Kidney epithelial cell (primary cell): Measurements from ENCODE around the gene CDCP1. TPM values are rescaled to one million over a fixed set of nuclear protein-coding genes. Genes with fewer than 3 reads are reported as not detected.

Experiments
- DNase-seq: peaks from one replicate; pipeline ENCODE4 v3.0.0-alpha.2; 2010; ENCODE audit warnings: low read depth
- H3K27me3 ChIP-seq: 2 replicates; pipeline ENCODE4 v1.6.0; 2011; ENCODE audit warnings: low read length; ENCODE audit not compliant: control insufficient read depth, insufficient read depth
- H3K36me3 ChIP-seq: 2 replicates; pipeline ENCODE4 v1.5.1; 2011; ENCODE audit warnings: low read length; ENCODE audit not compliant: control insufficient read depth, insufficient read depth
- H3K4me3 ChIP-seq: 2 replicates; pipeline ENCODE4 v1.5.1; 2011; ENCODE audit warnings: low read depth, mild to moderate bottlenecking, control low read depth, low read length
- total RNA-seq: library from RNA; depleted of rRNA; stranded (reverse); fragments of >200 nt; gene quantifications from 2 replicates; pipeline ENCODE4 v1.2.3, GENCODE V29; 2015
- TF ChIP-seq, protein P1 (sequence below): IDR thresholded peaks from 2 replicates; pipeline ENCODE4 v1.5.1; 2011; ENCODE audit warnings: mild to moderate bottlenecking, moderate library complexity, low read length, control low read depth, inconsistent platforms; ENCODE audit not compliant: insufficient read depth, poor library complexity, severe bottlenecking

The CDCP1 gene
- total RNA-seq, 1 donor from 2014 or later = 82.0 TPM

GRCh38 chr3:45042162-45042561 is 104.0 kb downstream of the CDCP1 start:
- DNase-seq = no peak
- Histone ChIP-seq H3K4me3 (no peak overlapping the region), H3K27me3 (no peaks in the 10 kb centered on the region), H3K36me3 (no peaks in the 10 kb centered on the region)
- TF ChIP-seq, protein P1, sequence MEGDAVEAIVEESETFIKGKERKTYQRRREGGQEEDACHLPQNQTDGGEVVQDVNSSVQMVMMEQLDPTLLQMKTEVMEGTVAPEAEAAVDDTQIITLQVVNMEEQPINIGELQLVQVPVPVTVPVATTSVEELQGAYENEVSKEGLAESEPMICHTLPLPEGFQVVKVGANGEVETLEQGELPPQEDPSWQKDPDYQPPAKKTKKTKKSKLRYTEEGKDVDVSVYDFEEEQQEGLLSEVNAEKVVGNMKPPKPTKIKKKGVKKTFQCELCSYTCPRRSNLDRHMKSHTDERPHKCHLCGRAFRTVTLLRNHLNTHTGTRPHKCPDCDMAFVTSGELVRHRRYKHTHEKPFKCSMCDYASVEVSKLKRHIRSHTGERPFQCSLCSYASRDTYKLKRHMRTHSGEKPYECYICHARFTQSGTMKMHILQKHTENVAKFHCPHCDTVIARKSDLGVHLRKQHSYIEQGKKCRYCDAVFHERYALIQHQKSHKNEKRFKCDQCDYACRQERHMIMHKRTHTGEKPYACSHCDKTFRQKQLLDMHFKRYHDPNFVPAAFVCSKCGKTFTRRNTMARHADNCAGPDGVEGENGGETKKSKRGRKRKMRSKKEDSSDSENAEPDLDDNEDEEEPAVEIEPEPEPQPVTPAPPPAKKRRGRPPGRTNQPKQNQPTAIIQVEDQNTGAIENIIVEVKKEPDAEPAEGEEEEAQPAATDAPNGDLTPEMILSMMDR = no peak

GRCh38 chr3:45041666-45042065 is 104.5 kb downstream of the CDCP1 start:
- Histone ChIP-seq H3K27me3 (no peaks in the 10 kb centered on the region), H3K4me3 (no peak overlapping the region), H3K36me3 (no peaks in the 10 kb centered on the region)
- no peak for DNase-seq
- TF ChIP-seq, protein P1 = no peak

GRCh38 chr3:45037720-45038455 is 108.3 kb downstream of the CDCP1 start:
- DNase-seq = peak; percentile 74
- no peak overlapping the region for H3K4me3 ChIP-seq
- H3K36me3 ChIP-seq = no peaks in the 10 kb centered on the region
- no peaks in the 10 kb centered on the region for H3K27me3 ChIP-seq
- TF ChIP-seq, protein P1 = peak; percentile 90

GRCh38 chr3:45035441-45036301 is 110.5 kb downstream of the CDCP1 start:
- Histone ChIP-seq H3K36me3 (no peaks in the 10 kb centered on the region), H3K4me3 (peak overlapping the region; percentile 29), H3K27me3 (no peaks in the 10 kb centered on the region)
- TF ChIP-seq, protein P1 = no peak
- DNase-seq = no peak

DNA sequence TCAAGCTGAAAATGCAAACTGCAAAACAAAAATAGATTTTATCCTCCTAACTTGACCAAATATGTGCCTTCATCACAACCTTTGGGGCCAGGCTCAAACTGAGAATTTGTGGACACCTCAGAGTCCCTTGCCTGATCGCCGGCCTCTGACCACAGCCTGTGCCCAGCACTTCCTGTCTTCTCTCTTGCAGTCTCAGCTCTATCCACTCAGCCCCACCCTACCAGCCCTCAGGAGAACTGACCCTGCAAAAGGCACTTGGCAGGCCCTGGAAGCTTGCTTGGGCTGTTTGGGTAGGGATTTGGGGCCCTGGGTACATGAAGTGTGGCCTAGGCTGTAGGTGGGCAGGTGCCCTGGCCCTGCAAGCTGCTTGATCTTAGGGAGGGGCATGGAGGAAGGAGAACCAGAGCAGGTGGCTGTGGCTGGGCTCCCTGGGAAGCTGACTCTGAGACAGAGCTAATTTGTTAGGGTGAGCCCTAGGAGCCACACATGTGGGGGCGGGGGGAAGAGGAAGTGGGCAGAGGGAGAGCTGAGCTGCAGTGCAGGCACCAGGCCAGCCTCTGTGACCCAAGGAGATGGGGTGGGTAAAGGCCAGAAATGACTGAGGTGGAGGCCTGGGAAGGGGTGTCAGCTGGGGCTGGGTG is 111.4 kb downstream of the CDCP1 start:
- no peaks in the 10 kb centered on the region for H3K36me3 ChIP-seq
- no peak for DNase-seq
- TF ChIP-seq, protein P1 = no peak
- no peak overlapping the region for H3K4me3 ChIP-seq
- H3K27me3 ChIP-seq = no peaks in the 10 kb centered on the region
